HUDEP-2 (cell line): Measurements from ENCODE around the gene PSMD3.
A peak's percentile ranks its signal among the peaks of the same experiment; 100 is the strongest.

ENCODE experiments used
- DNase-seq, 76 experiments: peaks; one replicate each; lab custom pipeline; 2025; ENCODE audit not compliant: unreplicated experiment in 76 of 76; lab: John Stamatoyannopoulos, UW

Gene PSMD3

DNA sequence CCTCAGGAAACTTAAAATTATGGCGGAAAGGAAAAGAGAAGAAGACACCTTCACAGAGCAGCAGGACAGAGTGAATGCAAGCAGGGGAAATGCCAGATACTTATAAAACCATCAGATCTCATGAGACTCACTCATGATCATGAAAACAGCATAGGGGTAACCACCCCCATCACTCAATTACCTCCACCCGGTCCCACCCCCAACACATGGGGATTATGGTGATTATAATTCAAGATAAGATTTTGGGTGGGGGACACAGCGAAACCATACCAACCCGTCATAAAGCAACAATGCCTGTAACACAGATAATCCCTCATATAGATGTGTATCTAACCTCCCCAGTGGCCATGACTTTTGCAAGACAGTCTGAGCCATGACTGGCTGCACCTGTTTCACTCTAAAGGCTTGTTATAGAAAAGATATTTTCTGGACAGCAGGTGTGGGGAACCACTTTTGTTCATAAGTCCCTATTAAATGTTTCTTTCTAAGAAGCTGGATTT lies 24.8 kb upstream of the PSMD3 start:
- peak in 2 of 76 experiments; percentile 19 to 37 for DNase-seq

DNA sequence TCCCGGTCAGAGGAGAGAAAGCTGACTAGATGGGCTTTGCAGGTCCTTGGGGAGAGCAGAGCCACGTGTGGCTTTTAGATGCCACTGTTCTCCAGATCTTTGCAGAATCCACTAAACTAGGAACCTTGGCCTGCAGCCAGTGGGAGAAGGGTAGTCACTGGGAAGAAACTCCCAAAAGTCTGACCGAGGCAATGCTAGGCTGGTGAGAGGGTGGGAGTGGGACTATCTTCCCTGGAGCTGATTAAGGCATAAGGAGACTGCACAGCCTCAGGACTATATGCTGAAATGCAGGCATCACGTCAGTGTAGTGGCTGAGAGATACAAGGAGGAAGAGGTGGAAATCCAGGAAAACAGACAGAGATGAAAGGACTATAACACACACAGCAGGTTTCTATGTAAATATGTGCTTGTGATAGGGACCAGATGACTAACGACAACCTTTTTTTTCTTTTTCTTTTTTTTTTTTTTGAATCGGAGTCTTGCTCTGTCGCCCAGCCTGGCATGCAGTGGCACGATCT lies 20.0 kb upstream of the PSMD3 start:
- DNase-seq = no peak

DNA sequence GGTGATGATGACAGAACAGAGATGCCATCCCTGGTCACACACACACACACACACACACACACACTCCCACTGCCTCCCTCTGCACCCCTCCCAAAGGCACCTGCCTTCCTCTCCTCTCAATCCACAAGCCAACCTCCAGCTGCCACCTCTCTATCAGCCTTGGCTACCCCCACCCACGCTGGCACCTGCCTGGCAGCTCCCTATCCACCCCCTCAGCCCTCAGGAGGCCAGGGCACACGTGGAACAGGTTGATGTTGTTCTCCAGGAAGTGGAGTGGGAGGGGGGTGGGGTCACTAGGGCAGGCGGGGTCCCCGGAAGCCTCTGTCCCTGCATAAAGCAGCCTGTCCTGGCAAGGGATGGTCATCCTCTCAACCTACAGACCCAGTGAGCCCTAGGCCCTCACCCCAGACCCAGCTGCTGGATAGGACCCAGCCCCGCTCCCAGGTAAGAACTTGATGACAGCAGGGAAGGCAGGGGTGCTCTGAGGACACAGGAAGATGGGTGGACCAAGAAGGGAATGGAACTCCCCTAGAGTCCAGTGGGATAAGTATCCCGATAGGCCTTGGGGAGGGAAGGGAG lies 17.9 kb upstream of the PSMD3 start, which contains the start of gene GSDMA:
GSDMA (plus strand) TSS at position 363 of the 579 bp plus-strand sequence. CDS start 2,684 bp downstream, outside the sequence.
- DNase-seq = no peak

DNA sequence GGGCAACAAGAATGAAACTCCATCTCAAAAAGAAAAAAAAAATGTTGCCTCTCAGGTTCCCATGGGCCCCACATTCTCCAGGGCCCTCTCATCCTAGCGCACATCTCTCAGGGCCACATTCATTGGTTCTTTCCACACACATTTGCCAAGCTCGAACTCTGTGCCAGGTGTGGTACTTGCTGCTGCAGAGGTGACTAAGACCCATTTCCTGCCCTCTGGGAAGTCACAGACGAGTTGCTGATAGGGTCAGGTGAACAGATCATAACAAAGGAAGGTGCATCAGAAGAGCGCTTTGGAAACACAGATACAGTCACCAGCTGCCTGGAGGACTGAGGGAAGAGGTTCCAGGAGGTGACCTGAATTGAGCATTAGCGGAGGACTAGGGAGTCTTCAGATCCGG lies 16.8 kb upstream of the PSMD3 start:
- DNase-seq = no peak

DNA sequence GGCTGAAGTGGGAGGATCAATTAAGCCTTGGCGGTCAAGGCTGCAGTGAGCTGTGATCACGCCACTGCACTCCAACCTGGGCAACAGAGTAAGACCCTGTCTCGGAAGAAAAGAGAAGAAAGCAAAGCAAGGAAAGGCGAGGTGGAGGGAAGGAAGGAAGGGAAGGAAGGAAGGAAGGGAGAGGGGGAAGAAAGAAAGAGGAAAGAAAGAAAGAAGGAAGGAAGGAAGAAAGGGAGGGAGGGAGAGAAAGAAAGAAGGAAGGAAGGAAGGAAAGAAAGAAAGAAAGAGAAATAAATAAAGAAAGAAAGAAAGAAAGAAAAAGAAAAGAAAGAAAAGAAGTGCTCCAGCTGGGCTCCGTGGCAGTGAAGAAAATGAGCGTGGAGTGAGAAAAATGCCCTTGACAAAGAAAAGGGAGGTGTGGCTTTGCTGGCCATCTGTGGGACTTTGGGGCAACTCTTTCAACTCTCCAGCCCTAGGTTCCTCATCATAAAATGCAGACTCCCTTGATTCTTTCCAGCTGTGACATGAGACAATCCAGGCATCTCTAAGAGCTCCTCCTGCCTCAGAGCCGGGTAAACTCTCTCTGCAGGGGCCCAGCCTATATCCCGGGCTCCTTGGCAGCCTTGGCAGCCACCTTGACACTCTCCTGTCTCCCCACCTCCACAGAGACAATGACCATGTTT lies 15.4 kb upstream of the PSMD3 start:
- no peak for DNase-seq

DNA sequence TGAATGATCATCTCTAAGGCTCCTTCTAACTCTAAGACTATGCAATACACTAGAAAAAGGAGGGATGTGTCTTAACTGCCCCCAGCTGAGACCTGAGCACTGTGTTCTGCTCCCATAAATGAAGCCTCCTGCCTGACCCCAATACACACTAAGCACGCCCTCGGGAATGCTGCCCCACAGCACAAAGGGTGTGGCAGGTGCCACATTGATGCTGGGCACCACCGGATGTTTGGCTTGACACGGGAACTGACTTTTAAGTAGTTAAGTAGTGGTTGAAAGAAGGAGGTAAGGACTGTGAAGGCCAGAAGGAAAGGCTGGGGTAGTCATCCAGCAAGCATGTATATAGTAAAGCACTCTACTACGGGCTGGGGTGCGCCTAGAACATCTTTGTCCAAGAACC lies 13.8 kb upstream of the PSMD3 start:
- no peak for DNase-seq

DNA sequence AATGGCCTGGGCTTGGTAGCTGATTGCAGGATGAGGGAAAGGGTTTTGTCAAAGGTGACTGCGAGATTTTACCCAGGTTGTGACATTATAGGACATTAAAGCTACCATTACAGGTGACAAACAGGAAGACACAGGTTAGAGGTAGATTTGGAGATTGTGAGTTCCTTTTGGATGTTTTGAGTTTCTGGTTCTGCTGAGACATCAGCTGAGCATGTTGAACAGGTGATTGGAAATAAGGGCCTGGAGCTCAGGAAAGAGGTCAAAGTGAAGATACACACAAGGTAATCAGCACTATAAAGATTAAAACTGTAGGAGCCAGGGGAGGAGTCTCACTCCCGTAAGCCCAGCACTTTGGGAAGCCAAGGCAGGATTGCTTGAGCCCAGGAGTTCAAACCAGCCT lies 11.8 kb upstream of the PSMD3 start:
- DNase-seq = no peak

DNA sequence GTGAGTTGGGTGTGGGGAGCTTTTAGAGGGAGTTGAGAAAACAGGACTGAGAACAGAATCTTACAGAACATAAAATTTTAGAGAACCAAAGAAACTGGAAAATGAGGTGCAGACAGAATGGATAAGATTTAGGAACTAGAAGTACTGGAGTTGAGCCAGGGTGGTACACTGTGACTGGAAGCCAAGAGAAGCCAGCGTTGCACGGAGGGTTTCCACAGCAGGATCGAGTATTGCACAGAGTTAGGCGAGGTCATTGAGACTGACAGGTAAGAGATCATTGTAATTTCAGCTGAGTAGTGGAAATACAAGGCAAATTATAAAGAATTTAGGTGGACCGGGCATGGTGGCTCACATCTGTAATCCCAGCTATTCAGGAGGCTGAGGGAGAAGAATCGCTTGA lies 11.2 kb upstream of the PSMD3 start:
- no peak for DNase-seq

DNA sequence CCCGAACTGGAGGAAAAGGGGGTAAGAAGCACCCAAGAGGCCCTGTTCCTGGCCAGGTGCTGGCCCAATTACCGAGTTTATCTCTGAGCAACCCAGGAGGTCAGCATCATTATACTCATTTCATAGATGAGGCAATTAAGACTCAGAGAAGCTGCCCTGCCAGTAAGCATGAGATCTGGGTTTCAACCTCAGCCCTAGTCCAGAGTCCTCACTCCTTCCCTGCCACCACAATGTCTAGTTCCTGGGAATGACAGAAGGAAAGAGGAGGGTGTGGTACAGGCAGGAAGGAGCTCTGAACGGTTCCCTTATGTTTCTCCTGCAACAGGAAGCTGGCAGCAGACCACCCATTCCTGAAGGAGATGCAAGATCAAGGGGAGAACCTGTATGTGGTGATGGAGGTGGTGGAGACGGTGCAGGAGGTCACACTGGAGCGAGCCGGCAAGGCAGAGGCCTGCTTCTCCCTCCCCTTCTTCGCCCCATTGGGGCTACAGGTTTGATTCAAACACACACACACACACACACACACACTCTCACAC lies 10.4 kb upstream of the PSMD3 start:
- no peak for DNase-seq

DNA sequence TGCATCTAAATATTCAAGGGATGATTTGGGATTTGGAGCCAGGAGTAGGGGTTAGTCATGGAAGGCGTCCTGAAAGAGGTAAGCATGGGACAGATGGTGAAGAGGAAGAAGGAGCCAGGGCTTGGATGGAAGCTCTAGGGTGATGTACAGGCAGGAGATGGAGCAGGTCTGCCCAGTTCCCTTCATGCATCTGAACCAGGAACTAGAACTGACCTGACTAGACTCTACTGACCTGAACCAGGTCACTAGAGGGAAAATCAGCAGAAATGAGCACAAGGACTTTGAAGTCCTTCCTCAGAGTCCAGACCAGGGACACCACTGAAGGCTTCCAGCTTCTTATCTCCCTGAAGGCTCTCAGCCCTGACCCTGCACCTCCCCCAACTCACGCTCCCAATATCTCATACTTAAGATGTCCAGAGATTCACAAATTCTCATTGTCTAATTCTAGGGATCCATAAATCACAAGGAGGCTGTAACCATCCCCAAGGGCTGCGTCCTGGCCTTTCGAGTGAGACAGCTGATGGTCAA lies 9.5 kb upstream of the PSMD3 start:
- no peak for DNase-seq

DNA sequence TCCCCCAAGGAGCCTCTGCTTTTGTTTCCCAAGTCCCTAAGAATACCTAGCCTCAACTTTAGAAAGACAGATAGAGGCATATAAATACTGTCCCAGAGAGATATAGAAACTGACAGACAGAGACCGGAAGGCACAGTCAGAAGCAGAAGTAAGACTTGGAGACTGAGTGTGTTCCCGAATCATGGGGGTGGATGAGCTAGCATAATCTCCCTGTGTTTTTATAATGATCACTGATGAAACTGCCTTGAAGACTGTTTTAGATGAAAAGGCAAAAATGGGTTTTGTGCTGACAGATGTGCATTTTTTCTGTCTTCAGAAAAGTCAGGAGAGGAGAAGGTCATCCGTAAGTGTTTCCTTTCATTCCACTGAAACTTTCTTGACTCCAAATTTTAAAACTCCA lies 8.3 kb upstream of the PSMD3 start:
- no peak for DNase-seq

DNA sequence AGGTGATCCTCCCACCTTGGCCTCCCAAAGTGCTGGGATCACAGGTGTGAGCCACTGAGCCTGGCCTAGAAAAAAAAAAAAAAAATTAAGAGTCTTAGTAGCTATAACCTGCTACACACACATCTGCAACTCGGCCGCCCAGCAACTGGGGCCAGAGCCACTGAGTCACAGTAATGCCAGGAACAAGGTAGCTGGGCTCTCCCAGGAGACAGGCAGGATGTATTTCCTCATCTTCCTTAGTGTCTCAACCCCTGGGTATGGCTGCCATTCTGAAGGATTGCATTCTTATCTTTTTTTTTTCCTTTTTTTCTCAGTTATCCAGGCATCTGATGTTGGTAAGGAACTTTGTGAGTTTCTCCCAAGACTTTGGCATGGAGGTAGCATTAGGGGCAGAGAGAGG lies 7.1 kb upstream of the PSMD3 start:
- no peak for DNase-seq

DNA sequence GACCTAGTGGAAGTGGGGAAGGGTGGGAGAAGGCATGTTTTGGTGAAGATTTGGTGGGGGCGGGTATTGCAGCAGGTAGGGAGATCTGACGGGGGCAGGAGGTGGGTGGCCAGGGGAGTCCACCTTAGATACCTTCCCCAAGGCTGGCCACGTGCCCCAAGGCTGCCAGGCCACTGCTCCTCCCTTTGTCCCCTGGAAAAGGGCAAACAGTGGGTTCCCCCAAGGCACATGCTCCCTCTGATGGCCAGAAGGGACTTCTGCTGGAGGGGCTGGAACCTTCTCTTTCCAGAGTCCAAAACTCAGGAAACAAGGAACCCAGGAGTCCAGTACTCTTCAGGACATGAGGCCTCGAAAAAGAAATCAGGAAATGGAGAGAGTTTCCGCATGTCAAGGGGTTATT lies 6.2 kb upstream of the PSMD3 start:
- DNase-seq = no peak

DNA sequence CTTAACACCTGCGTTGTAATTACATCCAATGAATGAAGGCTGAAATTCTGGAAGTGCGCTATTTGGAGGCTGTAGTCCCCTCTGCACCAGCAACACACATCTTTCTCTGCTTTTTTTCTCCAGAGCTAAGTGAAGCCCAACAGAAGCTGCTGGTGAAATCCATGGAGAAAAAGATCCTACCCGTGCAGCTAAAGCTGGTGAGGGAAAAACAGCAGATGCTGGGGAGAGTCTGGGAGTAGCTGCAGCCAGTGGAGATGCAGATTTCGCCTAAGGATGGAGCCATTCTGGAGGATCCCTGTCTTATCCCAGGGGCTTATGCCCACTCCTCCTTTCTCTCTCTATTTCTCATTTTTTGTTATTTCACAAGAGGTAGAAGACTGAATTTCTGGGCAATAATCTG lies 4.8 kb upstream of the PSMD3 start:
- no peak for DNase-seq

DNA sequence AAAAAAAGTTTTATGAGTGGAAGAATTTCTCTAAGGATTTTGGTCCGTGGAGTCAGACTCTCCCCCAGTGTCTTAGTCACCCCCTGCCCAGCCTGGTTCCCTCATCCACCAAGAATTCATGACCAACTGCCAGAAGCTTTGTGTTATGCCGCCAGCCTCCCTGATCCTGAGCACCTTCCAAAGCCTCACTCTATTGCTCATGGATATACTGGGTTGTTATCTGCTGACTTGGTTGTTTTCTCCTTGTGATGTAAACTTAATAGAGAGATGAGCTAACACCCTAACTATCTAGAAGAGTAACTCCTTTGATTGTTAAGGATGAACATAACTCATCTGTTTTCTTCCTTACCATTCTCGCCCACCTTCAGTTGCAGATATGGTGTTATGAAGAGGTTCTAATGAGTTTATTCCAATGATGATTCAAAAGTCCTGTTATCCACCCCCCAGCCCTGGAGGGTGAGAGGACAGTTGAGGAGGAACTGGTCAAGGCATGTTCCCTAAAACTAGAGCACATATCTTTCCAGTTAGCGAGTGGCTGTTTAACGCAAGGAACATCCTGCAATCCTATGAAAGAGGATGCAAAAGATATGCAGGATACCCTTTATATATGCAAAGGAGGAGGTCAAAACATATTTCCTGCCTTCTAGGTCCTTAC lies 1.5 kb upstream of the PSMD3 start:
- DNase-seq = no peak

DNA sequence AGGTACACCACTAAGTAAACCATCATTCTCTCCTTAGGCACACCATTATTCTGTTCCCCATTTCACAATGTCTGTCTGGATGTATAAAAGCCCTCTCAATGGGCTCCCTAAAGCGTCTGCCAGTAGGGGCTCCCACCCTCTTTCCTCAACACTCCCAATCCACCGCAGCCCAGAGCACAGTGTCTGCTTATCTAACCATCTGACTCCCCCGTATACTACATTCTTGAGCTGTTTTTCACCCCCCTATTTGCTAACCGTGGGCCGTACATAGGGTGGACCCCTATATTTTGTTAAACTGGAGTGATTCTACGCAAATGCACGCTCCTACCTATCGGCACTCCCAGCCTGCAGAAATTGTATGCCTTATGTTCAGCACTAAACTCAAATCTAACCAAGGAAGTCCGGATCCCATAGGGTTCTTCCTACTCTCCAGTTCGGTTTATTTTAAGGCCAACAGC lies 685 bp upstream of the PSMD3 start:
- DNase-seq = peak in 46 of 76 experiments; percentile 3 to 71 (median 42)

DNA sequence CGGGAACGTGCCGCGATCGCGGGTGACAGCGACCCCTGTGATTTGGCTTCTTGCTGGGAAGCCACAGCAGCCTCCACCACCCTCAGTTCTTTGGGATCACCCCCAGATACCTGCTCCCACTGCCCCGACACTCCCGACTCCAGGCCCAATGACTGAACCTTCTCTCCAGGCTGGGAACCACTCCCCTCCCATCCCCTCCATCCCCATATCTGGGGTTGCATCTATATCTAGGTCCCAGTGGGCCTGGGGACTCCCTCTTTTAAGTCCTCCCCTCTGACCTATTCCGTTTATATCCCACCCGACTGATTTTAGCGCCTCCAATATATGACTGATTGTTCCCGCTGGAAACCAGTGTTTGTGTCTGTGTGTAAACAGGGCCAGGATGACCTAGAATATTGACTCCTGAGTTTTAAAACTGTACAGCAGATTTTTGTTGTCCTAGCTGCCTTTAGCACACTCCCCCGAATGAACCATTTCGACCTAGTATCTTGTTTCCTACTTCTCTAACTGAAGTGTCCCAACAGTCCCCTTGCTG lies 667 bp downstream of the PSMD3 start:
- peak in 3 of 76 experiments; percentile 8 to 10 (median 9) for DNase-seq

DNA sequence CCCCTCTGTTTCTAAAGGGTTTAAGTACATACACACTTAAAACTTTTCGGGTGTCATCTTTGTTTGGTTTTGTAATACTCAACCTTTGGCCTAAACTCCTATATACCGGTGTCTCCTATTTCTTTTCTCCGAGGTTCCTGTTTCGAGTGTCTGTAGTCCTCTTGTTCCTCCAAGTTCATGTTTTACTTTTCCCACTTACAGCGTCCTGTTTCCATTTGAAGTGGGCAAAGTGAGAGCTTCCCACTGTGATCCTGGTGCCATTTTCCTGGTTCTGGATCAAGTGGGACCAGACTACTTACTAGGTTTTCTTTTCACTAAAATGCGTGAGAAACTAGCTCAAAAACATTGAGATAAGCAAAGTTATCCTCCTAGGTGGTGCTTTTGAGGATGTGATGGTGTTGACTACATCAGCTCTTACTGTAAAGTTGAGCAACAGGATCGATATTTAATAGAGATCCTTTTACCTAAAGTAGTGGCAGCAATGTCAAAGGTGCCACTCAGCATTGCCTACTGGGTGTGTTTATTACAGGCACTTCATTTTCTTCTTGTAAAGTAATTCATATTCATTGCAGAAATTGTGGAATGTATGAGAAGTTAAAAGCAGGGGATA lies 1.3 kb downstream of the PSMD3 start:
- peak in 1 of 76 experiments; percentile 1 for DNase-seq

DNA sequence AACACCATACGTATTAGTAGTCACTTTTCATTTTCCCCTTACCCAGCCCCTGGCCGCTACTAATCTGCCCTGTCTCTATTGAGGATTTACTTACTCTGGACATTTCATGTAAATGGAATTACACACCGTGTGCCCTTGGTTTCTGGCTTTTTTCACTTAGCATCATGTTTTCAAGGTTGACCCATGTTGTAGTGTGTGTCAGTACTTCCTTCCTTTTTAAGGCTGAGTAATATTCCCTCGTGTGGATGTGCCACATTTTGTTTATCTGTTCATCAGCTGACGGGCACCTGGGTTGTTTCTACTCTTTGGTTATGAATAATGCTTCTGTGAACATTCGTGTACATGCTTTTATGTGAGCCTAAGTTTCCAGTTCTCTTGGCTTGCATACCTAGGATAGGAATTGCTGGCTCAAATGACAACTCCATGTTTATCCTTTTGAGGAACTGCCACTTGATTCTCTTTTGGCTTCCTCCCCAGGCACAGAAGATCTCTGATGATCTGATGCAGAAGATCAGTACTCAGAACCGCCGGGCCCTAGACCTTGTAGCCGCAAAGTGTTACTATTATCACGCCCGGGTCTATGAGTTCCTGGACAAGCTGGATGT lies 7.7 kb downstream of the PSMD3 start:
- DNase-seq = no peak

DNA sequence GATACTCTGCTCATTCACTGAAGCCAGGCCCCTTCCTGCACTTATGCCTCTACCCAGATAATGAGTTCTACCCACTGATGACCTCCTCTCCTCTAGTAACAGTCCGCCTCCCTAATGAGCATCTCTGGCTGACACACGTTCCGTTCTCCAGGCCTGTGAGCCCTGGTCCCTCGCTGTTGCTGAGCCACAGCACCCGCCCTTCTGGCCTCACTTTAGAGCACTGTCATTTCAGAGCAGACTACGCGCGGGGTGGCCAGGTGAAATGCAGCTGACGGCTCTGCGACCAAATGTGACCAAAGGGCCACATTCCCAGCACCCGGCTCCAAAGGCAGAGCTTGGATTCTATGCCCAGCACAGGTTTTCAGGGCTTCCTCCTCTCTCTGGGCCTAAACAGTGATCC lies 13.8 kb downstream of the PSMD3 start:
- no peak for DNase-seq
